GM19455 (cell line): ENCODE results near the gene NLE1.
"Not testable (repeated sequence)": the region's sequence is repeated elsewhere in the genome, so short reads cannot be mapped to it uniquely, and the experiment has no call there.

Source experiments
- ATAC-seq: cut with Tn5 transposase; IDR thresholded peaks from one replicate; pipeline ENCODE4 v1.9.1; 2021; ENCODE audit not compliant: unreplicated experiment

NLE1 gene

GRCh38 chr17:35141681-35142466 is at the start of gene NLE1:
Gene NLE1, minus strand, starts transcription at chr17:35142303. Its CDS starts 28 bp downstream, at chr17:35142275.
- ATAC-seq: peak; percentile 85

DNA sequence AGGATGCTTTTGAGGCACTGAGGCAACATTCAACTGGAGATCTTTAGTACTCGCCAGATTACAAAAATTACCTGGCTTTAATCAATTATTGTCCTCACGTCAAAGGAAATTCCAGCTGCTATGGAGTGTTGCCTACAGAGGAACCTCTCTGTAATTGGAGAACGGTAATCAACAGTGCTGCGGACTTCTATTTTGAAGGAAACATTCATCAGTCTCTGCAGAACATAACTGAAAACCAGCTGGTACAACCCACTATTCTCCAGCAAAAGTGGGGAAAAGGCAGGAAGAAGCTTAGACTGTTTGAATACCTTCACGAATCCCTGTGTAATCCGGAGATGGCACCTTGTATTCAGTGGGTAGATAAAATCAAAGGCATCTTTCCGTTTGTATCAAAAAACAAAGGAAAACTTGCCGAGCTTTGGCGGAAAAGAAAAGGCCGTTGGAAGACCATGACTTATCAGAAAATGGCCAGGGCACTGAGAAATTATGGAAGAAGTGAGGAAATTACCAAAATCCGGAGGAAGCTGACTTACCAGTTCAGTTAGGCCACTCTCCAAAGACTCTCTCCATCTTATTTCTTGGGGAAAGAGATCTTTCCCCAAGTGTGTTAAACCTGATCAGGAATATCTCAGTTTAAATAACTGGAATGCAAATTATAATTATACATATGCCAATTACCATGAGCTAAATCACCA is 49.0 kb upstream of the NLE1 start:
- no peak for ATAC-seq

- no peak for ATAC-seq
These were observed 47.2 kb upstream of the NLE1 start for GRCh38 chr17:35189291-35189690.

- ATAC-seq: no peak
These were observed 46.0 kb upstream of the NLE1 start for GRCh38 chr17:35188111-35188510.

DNA sequence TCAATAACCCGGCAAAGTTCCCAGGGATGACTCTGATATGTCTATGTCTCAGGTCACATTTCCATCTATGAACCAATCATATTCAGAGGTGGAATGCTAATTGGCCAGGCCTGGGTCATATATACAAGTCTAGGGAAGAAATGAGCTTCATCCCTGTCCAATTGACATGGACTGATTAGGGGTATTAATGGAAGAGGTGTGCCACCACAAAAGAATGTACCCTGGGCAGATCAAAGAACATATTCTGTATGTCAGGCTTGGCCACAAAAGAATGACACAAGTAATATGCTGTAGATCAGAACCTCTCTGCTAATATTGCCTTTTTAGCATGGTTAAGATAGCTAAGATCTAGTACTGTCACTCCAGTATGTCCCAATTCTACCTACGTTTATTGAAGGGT is 45.4 kb upstream of the NLE1 start:
- ATAC-seq: no peak

DNA sequence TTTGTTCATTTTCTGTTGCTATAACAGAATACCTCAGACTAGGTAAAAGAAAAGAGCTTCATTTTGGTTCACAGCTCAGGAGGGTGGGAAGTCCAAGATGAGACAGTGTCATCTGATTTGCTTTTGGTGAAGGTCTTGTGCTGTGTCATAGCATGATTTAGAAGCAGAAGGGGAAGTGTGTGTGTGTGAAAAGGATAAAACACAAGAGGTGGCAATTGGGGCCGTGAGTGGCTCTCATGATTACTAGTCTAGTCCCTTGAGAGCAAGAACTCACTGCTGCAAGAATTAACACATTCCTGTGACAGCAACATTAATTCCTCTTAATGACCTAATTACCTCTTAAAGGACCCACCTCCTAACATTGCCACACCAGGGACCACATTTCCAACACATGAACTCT is 43.7 kb upstream of the NLE1 start:
- no peak for ATAC-seq

GRCh38 chr17:35184274-35184673 is 42.2 kb upstream of the NLE1 start:
- no peak for ATAC-seq

GRCh38 chr17:35183332-35183731 is 41.2 kb upstream of the NLE1 start:
- no peak for ATAC-seq

- ATAC-seq: not testable (repeated sequence)
These were observed 37.3 kb upstream of the NLE1 start for GRCh38 chr17:35179379-35179778.

GRCh38 chr17:35176897-35177296 is 34.8 kb upstream of the NLE1 start:
- no peak for ATAC-seq

GRCh38 chr17:35175638-35176415 is 33.7 kb upstream of the NLE1 start:
- ATAC-seq: no peak

DNA sequence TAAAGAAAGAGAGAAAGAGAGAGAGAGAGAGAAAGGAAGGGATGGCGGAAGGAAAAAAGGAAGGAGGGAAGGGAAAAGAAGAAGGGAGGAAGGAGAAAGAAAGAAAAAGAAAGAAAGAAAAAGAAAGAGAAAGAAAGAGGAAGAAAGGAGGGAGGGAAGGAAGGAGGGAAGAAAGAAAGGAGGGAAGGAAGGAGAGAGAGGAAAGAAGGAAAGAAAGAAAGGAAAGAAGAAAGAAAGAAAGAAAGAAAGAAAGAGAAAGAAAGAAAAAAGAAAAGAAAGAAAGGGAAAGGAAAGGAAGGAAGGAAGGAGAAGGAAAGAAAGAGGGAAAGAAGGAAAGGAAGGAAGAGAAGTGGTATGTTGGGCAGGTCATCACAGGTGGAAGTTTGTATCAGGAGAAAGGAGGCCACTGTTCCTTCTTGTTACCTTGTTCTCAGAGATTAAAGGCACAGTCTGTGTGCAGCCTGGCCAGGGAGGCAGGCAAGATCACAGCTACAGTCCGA is 32.8 kb upstream of the NLE1 start:
- no peak for ATAC-seq

- not testable (repeated sequence) for ATAC-seq
These were observed 30.2 kb upstream of the NLE1 start for GRCh38 chr17:35172321-35172720.

DNA sequence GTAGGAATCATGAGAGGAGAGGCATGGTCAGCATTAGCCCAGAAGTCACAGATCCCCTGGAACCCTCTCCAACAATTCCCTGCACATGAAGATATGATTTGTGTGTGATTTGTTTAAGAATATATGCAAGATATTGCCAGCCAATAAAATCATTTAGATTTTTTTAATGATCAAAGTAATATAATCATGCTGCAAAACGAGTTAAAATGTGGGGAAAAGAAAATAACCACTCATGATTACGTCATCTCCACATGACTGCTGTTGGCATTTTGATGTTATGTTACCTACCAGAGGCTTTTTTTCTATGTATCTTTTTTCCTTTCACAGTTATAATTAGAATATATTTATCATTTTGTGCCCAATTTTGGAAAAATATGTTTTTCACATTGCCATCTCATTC is 29.7 kb upstream of the NLE1 start:
- no peak for ATAC-seq

DNA sequence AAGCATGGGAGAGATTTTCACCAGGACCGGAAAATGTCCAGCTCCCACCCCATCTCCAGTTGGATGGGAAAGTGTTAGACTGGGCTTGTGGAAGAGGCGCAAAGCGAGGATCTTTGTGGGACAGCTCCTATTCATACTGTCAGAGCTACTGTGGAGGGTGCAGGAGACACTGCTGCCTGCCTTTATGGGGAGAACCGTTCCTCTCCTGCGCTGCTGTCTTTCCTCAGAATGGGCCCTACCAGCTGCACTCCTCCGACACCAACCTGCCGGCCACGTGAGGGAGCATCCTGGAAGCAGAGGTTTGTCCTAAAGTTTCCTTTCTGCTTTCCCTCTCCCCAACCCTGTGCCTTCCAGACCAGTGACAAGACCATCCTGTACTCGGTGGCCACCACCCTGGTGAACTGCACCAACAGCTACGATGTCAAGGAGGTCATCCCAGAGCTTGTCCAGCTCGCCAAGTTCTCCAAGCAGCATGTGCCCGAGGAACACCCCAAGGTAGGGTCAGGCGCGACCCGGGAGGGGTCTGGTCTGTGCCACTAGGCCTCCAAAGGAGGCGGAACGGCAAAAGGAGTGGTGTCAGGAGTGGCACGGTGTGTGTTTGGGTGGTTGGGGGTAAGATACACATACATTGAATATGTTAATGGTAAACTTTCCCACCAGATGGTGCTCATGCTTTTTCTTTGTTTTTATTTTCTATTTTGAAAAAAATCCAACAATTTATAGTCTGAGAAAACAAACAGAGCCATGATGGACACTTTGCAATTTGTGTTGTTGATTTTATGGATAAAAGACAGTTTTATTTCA is 29.1 kb upstream of the NLE1 start:
- no peak for ATAC-seq

GRCh38 chr17:35169835-35170363 is 27.8 kb upstream of the NLE1 start:
- ATAC-seq: no peak

DNA sequence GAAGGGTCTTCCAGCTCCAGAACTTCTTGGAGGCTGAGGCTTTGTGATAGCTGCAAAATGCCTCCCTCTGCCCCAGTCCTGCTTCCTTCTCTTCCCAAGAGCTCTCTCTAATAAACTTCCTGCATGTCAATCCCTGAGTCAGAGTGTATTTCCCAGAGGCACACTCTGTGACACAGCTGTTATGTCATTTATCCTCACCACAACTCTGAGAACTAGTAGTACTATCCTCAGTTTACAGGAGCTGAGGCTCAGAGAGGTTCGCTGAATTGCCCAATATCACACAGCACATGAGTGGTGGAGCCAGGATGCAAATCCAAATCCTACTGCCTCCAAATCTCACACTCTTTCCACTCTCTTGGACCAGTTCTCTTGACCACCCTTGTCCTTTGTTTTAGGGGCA is 25.6 kb upstream of the NLE1 start:
- ATAC-seq: no peak

GRCh38 chr17:35167046-35167445 is 24.9 kb upstream of the NLE1 start:
- ATAC-seq: no peak

- ATAC-seq: no peak
These were observed 24.4 kb upstream of the NLE1 start for GRCh38 chr17:35166526-35166925.

GRCh38 chr17:35164716-35165115 is 22.6 kb upstream of the NLE1 start:
- ATAC-seq: no peak
